Measurements from ENCODE around the gene BTBD7. TPM values are rescaled to one million over a fixed set of nuclear protein-coding genes. Genes with fewer than 3 reads are reported as not detected.

The BTBD7 gene
- total and polyA plus RNA-seq, 2 of the 4 experiments (the other 2 are of a cell fraction) = 11.9 to 30.5 TPM

DNA sequence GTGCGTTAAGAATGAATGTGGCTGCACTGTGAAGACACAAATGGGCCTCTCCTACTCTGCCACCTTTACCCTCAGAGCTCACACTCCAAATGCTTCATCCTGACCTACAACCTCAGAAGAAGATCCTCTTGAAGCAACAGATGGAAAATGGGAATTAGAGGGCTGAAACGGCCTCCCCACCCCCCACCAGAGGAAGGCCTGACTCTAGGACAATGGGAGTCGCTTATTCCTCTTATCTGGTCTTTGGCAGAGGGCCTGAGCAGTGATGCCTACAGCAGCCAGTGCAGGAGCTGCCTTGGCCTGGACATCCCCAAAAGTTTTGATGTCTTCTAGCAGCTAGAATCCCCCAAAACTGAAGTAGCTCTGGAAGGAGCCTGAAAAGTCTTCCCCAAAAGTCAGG lies 29.2 kb downstream of the BTBD7 start:
- DNase-seq = no peak

More for the DNA sequence above, 29.2 kb downstream of the BTBD7 start:
- Histone ChIP-seq H3K79me1 (ENCODE audit: low read depth in 1 of 2, low read length in 2 of 2) (peaks cover 34 to 75% of the 10 kb centered on the region in 2 experiments), H3K4me1 (ENCODE audit: control insufficient read depth, insufficient read depth, low read length) (peaks cover 17% of the 10 kb centered on the region), H3K9me1 (ENCODE audit: insufficient read depth, low read length) (peaks cover 17% of the 10 kb centered on the region), H2AFZ (replicated peaks; ENCODE audit: low read length, poor library complexity) (no peak overlapping the region), H3K56ac (ENCODE audit: extremely low read depth, insufficient read depth, low read length) (no peak overlapping the region), H4K91ac (ENCODE audit: insufficient read depth, low read depth, low read length) (no peak overlapping the region), H3K23ac (ENCODE audit: low read depth, low read length) (0 out of 2 replicates have a peak overlapping the region, but pooled peaks have one; percentile 14), H3K14ac (replicated peaks; ENCODE audit: low read depth, low read length) (no peak overlapping the region), H3K27me3 (ENCODE audit: control insufficient read depth, insufficient read depth, low read length) (no peaks in the 10 kb centered on the region), H2AK9ac (replicated peaks; ENCODE audit: low read depth, low read length, poor library complexity) (peak overlapping the region; percentile 22), H4K8ac (ENCODE audit: low read depth in 2 of 2, low read length in 2 of 2) (no peak overlapping the region), H3K4ac (ENCODE audit: low read depth, low read length) (no peak overlapping the region), H2BK20ac (ENCODE audit: low read depth, low read length) (no peak overlapping the region), H3K4me3 (ENCODE audit: insufficient read depth, low read depth, low read length) (no peak overlapping the region), H4K5ac (ENCODE audit: low read depth, low read length) (no peak overlapping the region; the same call in 1 of the 2 replicates), H3K18ac (ENCODE audit: low read depth, low read length) (no peak overlapping the region), H2BK120ac (ENCODE audit: low read depth, low read length) (no peak overlapping the region), H3K27ac (ENCODE audit: insufficient read depth, low read length) (no peak overlapping the region), H2AK5ac (ENCODE audit: low read depth, low read length) (0 out of 2 replicates have a peak overlapping the region, but pooled peaks have one; percentile 17), H2BK5ac (ENCODE audit: low read depth, low read length, poor library complexity, severe bottlenecking) (no peak overlapping the region), H2BK15ac (ENCODE audit: low read depth, low read length) (no peak overlapping the region), H3K9me3 (ENCODE audit: control insufficient read depth, insufficient read depth, low read length) (no peaks in the 10 kb centered on the region), H3K4me2 (ENCODE audit: low read depth, low read length) (no peak overlapping the region), H4K20me1 (ENCODE audit: insufficient read depth, low read length) (peaks cover 40% of the 10 kb centered on the region), H3K9ac (ENCODE audit: low read depth, low read length) (no peak overlapping the region), H3K36me3 (ENCODE audit: control insufficient read depth, insufficient read depth, low read length) (0 out of 2 replicates have a peak, but pooled peaks cover 1% of the 10 kb centered on the region)
- BruUV-seq (replicated peaks) = no TSS peak
- CTCF ChIA-PET = no interaction called here
- dilution Hi-C loops (cut with HindIII; ENCODE audit: low sequenced_read_pairs, unreplicated experiment) = no loop called here
- in situ Hi-C loops (cut with MboI; ENCODE audit: low sequenced_read_pairs) = loop anchor here (25.0 kb wide), 1 partner anchor 1791 kb away; the partner anchor contains the start of gene PPP4R3A
- WGBS, 2 experiments (ENCODE audit: extremely low coverage in 2 of 2, insufficient read length in 1 of 2) = no CpG with 5 or more reads among the region's 3 CpGs
- POLR2A ChIA-PET (ENCODE audit: unreplicated experiment) = no interaction called here
- intact Hi-C loops (cut with micrococcal nuclease) = no loop called here
- no peak for TF ChIP-seq MAZ (IDR thresholded peaks at IDR 0.05; ENCODE audit: borderline replicate concordance, low read depth, low read length)
- TF ChIP-seq RFX5 (IDR thresholded peaks at IDR 0.05; ENCODE audit: low read depth, low read length) = no peak
- TF ChIP-seq FOS (IDR thresholded peaks at IDR 0.05; ENCODE audit: low read depth, low read length) = no peak
- no peak for TF ChIP-seq RCOR1 (IDR thresholded peaks at IDR 0.05; ENCODE audit: insufficient replicate concordance, low read length)
- TF ChIP-seq ELK1 (IDR thresholded peaks at IDR 0.05; ENCODE audit: borderline replicate concordance, low read depth, low read length) = no peak
- TF ChIP-seq, protein P1, sequence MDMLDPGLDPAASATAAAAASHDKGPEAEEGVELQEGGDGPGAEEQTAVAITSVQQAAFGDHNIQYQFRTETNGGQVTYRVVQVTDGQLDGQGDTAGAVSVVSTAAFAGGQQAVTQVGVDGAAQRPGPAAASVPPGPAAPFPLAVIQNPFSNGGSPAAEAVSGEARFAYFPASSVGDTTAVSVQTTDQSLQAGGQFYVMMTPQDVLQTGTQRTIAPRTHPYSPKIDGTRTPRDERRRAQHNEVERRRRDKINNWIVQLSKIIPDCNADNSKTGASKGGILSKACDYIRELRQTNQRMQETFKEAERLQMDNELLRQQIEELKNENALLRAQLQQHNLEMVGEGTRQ (IDR thresholded peaks at IDR 0.05; ENCODE audit: low read depth, low read length) = no peak
- TF ChIP-seq CEBPB (IDR thresholded peaks at IDR 0.05; ENCODE audit: low read depth, low read length) = no peak
- no peak for TF ChIP-seq SMC3 (IDR thresholded peaks at IDR 0.05; ENCODE audit: low read depth, low read length)
- no peak for TF ChIP-seq RAD21 (IDR thresholded peaks at IDR 0.05; ENCODE audit: low read length)
- TF ChIP-seq, protein P2, sequence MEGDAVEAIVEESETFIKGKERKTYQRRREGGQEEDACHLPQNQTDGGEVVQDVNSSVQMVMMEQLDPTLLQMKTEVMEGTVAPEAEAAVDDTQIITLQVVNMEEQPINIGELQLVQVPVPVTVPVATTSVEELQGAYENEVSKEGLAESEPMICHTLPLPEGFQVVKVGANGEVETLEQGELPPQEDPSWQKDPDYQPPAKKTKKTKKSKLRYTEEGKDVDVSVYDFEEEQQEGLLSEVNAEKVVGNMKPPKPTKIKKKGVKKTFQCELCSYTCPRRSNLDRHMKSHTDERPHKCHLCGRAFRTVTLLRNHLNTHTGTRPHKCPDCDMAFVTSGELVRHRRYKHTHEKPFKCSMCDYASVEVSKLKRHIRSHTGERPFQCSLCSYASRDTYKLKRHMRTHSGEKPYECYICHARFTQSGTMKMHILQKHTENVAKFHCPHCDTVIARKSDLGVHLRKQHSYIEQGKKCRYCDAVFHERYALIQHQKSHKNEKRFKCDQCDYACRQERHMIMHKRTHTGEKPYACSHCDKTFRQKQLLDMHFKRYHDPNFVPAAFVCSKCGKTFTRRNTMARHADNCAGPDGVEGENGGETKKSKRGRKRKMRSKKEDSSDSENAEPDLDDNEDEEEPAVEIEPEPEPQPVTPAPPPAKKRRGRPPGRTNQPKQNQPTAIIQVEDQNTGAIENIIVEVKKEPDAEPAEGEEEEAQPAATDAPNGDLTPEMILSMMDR (conservative IDR thresholded peaks at IDR 0.05; ENCODE audit: low read depth, low read length) = no peak
- ATAC-seq (ENCODE audit: low read depth) = no peak

All from IMR-90 (cell line).